Islet precursor cell (in vitro differentiated cells): ENCODE results near the gene STXBP6.
"Not testable (repeated sequence)": the region's sequence is repeated elsewhere in the genome, so short reads cannot be mapped to it uniquely, and the experiment has no call there.

Experiments used
- DNase-seq: peaks from one replicate; pipeline ENCODE4 v3.0.0-alpha.2; 2018

The STXBP6 gene

DNA sequence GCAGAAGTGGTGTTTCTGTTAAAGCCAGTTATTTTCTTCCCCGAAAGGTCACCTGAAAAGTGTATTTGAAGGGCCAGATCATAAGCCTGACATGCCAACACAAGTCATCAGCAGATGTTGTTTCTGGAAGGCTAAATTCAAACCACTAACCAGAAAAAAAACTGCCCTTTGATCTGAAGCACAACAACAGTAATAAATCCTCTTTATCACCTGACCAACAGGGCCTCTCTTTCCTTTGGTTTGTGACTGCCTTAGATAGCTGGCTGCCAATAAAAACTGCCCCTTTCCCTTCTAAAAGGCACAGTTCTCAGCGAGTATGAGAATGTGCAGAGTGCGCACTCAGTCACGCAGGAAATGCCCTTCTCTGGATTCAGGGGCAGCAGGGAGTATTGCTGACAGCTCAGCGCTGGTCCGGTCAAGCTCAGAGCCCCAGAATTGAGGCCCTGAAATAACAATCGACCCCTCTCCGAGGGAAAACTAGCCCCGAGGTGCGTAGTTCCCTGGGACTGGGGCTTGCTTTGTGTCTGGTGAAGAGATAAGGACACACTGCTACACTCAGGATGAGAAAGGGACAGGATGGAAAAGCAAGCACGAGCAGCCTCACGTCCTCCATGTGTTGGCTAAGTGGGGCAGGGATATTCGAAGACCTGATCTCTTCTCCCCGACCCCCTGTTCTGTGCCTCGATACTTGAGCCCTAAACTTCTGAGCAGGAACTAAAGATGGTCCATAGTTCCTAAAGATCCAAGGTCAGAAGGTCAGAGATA lies 231.7 kb downstream of the STXBP6 start:
- DNase-seq, result peak; percentile 74

DNA sequence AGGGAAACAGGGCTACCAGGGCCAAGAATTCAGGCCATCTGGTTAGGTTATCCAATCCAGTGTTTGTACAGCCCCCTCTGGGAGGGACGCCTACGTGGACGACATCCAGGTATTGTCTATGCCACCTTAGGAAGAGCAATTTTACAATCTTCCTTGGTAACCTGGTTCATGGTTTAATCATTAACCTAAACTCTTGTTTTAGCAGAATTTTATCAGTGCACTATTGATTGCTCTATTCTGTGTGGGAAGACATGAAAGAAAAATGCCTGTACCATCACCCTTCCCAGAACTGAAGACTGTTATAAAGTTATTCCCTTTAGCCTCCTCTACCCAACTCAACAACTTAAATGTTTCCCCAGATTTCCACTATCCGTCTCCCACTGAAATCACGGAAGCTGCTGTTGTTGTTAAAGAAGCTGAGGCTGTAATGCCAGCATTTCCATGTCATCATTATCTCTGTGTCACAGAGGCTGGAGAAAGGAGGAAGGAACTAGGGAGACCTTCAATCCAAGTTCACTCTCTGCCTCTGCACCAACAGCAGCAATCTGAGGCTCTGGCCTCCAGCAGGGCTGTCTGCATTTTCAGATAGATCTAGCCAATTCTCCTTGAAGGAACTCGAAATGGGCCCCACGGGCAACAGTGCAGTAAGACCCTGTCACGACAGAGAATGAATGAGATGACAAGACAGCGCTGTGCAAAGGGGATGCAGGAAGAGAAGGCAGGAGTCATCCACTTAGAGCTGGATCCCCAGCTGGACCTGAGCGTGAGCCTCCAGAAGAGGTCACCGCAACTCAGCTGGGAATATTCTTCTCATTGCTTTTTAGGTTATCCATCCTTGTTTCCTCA lies 232.5 kb downstream of the STXBP6 start:
- peak; percentile 68 for DNase-seq

DNA sequence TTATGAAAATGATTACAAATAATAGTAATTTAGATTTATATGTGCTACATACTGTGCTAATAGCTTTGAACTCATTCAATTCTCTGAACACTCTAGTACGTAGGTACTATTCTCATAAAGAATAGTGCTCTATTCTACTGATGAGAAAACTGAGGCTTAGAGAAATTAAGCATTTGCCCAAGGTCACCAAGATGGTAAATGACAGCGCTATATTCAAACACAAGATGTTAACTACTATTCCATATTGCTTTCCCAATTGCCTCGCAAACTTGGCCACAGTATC lies 233.1 kb downstream of the STXBP6 start:
- no peak for DNase-seq

DNA sequence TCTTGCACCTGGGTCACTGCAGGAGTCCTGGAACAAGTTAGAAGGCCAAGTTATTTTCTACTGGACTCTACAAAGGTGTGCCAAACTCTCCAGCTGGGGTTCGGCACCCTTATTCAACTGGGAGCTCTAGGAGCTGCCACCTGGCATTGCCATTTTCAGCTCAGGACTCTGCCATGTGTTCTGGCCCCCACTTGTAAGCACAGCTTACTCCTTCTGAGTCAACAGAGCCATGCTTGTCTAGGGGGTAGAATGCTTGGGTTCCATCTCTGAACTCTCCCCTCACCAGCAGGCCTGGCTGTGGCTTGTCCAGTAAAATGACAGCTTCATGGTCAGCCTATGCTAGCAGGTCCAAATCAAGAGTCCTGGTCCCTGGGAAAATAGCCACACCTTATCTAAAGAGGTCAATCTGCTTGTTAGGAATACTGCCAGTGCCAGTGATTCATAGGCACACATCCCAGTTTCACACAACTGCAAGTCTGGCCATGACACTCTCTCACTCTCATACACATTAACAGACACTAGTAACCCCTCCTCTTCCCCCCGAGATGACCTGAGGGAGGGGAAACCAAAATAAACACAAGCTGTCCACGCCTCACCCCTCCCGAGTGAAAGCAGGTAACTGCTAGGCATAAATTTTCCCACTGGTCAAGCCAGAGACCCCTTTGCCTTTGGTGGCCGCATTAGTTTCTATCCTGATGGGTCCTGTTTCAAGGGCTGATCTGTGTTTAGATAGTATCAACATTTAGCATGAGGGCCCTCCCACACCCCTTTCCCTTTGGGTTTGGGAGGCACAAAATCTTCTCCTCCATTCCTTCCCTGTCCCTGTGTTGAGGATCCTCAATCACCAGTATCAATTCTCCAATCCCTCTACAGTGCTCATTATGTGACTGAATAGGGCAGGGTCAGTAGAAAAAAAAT lies 233.7 kb downstream of the STXBP6 start:
- no peak for DNase-seq

DNA sequence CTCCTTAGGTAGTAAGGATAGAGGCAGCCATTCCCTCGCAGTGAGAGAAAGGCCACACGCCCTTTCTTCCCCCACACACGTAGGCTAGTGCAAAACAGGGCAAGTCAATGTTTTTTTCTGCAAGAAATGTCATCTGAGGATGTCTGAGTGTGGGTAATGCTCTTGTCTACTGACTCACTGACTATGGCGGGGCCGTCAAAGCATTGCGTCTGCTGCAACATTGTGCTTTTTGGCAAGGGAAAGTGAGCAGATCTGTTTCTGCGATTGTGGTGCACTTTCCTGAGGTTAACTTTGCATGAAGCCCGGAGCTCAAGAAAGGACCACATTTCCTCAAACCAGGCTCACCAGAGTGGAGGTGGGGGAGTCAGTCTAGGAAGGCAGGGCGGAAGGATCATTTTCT lies 234.4 kb downstream of the STXBP6 start:
- DNase-seq, result no peak

DNA sequence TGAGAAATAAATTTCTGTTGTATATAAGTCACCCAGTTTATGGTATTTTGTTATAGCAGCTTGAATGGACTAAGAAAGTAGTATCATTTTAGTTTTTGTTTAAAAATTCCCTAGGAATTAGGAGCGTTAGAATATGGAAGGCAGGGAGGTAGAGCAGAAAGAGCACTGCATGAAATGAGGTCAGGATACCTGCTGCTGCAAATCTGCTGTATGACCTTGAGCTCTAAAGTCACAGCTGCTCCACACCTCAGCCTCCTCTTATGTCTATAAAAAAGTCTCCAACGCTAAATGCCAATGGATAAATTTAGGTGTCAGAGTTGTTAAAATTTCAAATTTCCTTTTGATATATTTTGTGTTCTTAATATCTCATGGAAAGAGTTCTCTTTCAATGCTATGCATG lies 235.0 kb downstream of the STXBP6 start:
- DNase-seq, result no peak

DNA sequence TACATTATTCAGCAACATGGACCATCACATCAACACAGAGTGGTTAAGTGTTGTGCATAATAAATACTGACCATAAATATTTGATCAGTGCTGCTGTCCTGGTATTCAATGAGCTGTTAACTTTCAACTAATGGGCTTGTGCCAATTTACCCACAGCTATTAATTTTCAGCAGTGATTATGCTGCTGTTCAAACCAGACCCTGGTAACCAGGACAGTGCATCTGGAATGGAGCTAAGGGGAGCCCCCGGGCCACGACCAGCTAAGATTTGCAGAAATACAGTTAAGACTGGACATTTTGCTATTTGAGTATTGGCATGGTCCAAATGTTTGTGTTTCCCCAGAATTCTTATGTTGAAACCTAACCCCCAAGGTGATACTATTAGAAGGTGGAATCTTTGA lies 235.6 kb downstream of the STXBP6 start:
- no peak for DNase-seq

DNA sequence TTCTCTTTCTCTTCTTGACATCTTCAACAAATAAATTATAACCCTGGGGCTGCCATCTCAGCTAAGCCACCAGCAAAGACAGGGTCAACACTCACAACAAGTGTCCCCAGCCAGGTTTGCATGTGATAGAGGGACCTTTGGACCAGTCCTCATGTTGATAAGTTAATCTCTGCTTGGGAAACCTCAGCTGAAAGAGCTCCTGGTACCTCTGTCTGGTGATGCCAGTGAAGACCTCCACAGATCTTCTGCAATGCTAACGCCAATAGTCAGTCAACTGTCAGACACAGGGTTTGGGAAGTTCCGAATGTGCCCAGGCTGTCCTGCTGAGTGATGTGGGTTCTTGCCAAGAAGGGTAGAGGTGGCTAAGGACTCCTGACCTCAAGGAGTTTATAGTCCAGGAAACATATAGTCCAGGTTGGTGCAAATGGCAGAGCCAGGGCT lies 236.1 kb downstream of the STXBP6 start:
- no peak for DNase-seq

DNA sequence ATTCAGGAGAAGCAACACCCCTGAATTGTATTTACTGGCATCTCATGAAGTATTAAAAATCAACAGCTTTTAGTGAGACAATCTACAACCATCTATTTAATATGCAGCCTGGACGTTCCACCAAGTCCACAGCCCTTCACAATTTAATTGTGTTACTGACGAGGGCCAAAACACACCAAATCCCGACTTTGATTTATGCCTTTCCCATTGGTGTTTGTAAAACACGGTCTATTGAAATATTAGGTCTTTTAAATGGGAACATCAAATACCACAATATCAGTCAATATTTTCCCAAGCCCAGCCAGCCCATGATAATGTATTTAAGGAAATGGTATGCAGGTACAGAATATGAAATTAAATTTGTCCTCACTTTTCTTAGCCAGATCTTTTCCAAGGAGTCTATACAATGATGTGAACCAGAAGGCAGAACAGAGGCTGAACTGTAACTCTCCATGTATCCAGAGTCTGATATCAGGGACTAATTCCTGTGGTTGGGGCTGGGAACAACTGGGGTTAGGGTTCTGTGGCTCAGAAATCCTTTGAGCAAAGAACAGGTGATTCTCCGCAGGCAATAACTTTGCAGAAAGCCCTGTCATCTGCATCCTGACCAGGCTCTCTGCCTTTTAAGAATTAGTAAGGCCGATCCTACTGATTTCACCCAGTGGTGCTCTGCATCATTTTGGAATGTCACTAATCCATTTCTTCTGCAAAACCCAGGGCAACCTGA lies 236.7 kb downstream of the STXBP6 start:
- no peak for DNase-seq

DNA sequence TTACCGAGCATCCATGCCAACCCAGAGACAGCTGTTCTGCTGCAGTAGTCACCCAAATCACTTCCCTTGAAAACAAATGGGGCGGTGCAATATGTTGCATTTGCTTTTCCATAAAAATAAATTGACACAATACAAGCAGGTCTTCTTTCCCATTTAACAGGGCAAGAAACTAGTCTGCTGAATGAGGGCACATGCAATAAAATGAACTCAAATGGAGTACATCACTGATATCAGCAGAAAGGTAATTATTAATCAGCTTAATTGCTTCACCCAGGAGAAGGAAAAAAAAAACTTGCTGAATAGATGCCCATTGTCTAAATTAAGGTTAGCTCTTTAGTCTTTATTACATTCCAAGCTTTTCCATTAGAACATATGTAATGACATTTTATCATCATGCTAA lies 240.8 kb downstream of the STXBP6 start:
- no peak for DNase-seq

DNA sequence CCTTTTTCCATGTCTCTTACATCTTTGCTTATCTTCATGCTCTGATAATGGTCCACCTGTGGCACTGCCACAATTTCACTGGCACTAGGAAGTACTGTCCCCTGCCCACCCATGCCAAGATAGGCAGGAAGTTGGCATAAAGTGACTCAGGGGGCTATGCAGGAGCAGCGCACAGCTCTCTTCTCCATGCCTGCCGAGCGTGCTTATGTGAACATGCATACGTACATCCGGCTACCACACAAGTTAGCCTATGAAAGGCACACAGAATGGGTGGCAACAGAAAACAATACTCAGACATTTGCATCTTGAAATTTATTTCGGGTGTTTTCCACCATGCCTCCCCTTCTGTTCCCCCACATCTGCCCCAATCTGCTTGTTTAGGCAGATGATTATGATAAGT lies 241.5 kb downstream of the STXBP6 start:
- no peak for DNase-seq

DNA sequence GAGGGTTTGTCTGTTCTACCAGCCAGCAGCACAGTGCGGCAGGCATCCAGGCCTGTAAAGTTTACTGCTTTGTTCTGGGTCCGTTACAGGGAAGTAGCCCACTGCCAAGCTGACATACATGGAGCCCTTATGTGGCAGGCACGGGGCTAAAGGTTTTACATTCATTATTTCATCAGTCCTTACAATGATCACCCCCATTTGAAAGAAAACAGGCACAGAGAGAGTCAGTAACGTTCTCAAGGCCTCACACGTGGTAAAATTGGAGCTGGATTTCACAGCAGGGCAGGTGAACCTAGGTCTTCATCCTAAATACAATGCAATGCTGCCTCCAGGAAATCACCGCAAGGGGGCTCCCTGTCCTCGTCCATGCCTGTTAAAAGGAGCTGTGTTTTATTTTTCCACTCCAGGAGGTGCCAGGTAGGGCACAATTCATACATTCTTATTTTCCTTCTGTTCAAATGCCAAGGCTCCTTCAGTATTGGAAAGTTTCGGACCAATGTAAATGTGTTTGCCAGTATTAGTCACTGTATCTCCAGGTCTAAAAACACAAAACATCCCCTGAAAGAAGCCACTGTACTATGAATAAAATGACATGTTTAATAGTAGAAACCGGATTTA lies 243.8 kb downstream of the STXBP6 start:
- peak; percentile 81 for DNase-seq

DNA sequence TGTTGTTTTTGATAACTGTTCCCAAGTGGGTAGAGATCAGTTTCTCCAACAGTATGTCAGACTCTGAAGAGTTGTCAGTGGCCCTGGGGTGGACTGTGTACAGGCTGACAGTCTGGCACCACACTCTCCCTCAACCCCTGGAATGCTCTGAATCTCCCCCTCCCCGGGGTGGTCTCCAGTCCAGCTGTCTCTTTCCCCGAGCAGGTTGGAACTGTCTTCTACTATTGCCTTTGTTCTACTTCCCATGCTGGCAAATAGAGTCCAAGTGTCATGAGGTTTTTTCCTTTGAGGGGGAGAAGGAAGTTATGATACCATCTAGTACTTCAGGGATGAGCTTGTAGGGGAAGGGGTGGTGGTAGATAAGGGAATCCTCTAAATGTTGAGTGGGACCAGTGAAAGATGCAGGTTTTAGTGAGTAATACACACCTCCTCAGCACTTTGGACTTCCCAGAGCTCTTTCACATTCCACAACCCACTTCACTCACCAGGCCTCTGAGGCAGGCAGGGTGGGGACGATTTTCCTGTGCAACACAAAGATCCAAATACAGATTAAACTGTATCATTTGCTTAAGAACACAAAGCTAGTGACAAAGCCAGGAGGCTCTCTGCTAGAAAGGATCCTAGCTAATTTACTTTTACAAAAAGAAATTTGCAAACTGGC lies 245.3 kb downstream of the STXBP6 start:
- peak; percentile 62 for DNase-seq

DNA sequence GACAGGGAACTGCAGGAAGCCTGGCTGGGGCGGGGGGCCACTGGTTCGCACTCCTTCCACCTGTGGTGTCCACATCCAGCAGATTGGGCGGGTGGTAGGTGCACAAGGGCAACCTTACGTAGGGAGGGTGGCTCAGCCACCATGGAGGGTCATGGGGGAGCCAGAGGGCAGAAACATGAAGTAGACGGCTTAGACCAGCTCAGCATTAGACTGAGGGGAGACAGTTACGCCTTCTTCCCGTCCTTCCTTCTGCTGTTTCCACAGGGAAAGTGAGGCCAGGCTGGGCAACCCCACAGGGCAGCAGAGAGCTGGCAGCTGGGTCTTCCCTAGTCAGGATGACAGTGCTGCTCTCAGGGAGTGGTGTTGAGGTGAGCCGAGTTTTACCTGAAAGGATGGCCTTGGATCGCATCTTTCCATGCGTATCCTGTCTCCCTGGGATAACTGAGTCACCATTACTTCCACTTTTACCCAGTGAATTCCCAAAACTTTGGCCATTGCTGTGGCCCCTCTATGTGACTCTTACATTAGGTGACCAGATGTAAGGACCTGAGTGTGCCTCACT lies 245.9 kb downstream of the STXBP6 start:
- DNase-seq, result no peak

DNA sequence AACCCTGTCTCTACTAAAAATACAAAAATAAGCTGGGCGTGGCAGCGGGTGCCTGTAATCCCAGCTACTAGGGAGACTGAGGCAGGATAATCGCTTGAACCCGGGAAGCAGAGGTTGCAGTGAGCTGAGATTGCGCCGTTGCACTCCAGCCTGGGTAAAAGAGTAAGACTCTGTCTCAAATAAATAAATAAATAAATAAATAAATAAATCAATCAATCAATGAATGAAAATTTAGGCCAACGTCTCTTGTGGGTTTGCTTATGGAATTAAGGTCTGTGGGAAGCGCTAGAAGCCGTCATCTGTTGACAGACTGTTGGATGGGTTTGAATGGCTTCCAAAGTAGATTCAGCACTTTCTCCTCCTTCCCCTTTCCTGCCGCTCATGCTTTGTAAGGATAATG lies 246.5 kb downstream of the STXBP6 start:
- DNase-seq, result not testable (repeated sequence)

DNA sequence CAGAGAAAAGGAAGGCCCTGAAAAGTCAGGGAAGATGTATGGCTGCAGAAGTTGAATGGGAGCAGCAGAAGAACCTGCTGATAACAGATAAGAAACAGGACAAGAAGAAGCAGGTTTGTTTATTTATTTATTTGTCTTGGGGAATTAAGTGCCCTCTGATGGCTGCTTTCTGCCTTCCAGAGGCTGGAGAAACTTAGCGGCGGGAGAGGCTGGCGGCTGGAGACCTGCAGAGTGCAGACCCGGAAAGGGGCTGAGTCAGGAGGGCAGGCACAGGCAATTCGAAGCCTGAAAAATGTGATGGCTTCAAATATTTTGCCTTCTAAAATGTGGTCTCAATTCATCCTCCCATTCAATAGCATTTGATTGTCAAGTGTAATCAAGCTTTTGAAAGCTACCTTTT lies 247.7 kb downstream of the STXBP6 start:
- no peak for DNase-seq

DNA sequence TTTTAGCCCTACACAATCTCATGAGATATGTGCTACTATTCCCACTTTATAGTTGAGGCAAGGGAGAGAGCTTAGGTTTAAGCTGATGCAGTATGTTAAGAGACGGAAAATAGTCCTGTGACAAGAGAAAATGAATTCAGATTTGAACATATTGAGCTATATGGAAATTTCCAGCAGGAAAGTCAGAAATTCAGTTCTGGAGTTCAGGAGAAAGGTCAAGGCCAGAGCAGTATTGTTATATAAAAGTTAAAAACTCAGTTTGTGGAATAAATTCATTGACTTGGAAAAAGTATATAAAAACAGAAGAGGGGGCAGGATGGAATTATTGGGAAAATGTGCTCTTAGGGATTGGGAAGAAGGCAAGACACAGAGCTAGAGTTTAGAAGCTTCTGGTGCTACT lies 248.9 kb downstream of the STXBP6 start:
- no peak for DNase-seq

DNA sequence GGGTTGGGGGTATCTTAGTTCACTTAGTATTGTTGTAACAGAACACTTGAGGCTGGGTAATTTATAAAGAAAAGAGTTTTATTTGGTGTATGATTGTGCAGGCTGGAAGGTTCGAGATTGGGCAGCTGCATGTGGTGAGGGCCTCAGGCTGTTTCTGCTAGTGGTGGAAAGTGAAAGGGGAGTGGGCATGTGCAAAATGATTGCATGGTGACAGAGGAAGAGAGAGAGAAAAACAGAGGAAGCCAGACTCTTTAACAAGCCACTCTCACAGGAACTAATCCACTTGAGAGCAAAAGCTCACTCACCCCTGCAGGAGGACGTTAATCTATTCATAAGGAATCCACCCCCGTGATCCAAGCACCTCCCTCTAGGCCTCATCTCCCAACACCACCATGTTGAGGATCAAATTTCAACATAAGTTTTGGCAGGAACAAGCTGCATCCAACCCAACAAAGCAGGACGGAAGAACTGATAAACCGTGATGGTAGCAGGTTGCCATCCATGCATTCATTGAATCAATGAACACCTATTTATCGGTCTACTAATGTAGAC lies 251.0 kb downstream of the STXBP6 start:
- no peak for DNase-seq

DNA sequence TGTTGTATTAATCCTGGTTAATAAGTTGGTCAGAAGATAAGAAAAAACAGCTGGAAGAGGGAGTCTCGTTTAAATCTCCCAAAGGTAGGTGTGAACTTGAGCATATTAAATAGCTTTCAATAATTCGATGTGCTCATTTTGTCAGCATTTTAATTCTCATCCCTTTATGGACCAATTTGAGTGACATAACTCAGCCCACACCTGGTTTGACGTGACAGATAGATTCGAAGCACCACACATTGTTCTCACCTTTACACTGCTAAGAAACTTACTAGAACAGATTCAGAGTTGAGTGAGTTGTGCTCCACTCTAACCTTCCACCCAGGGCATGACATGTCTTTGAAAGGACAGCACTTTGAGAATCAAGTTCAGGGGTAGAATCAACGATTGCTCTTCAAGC lies 254.5 kb downstream of the STXBP6 start:
- DNase-seq, result no peak

DNA sequence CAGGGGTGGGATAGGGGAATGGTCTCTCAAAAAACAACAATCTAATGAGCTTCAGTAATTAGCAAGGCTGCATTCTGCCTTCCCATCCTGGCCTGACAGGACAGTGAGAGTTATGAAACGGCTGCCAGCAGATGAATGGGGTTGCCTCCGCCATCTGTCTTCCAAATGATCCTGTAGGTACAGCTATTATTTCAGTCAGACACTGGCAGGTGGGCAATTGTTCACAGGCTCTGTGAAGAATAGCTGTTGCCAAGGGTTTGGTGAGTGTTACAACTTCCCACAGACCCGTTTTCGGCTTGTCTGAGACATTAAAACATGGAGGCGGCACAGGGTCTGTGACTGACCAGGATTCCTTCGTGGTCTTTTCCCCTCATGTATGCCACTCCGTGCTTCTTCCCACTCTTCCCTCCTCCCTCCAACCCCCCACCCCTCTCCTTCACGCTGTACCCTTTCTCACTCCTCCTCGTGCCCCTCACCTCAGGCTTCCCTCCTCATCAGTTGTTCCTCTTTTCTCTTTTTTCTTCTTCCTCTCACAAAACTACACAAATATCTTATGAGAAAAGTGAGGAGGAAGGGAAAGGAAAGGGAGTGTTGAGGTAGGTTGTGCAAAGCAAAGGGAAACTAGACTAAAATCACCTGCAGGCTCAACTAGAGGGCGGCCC lies 255.2 kb downstream of the STXBP6 start:
- DNase-seq, result no peak
